ENCODE data around the gene SLC25A21.
"Not testable (repeated sequence)": the region's sequence is repeated elsewhere in the genome, so short reads cannot be mapped to it uniquely, and the experiment has no call there.

The SLC25A21 gene

GRCh38 chr14:37036669-37037341 is 135.6 kb downstream of the SLC25A21 start:
- DNase-seq = no peak

DNA sequence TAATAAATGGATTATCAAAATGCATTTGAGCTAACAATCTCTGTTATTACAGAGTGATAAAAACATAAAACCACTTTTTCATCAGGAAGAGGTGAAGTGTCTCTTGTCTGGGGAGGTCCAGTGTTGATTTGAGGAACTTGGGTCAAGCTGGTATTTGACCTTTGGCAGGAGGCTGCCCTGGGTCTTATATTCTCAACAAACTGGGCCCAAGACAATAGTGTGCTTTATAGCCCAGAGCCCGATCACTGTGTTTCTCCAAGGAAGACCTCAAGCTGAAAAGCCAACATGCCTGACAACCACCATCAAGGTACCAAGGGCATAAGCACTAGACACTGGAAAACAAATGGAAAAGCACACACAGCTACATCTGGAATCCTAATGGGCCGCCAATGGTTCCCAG is 137.0 kb downstream of the SLC25A21 start:
- no peak for DNase-seq

DNA sequence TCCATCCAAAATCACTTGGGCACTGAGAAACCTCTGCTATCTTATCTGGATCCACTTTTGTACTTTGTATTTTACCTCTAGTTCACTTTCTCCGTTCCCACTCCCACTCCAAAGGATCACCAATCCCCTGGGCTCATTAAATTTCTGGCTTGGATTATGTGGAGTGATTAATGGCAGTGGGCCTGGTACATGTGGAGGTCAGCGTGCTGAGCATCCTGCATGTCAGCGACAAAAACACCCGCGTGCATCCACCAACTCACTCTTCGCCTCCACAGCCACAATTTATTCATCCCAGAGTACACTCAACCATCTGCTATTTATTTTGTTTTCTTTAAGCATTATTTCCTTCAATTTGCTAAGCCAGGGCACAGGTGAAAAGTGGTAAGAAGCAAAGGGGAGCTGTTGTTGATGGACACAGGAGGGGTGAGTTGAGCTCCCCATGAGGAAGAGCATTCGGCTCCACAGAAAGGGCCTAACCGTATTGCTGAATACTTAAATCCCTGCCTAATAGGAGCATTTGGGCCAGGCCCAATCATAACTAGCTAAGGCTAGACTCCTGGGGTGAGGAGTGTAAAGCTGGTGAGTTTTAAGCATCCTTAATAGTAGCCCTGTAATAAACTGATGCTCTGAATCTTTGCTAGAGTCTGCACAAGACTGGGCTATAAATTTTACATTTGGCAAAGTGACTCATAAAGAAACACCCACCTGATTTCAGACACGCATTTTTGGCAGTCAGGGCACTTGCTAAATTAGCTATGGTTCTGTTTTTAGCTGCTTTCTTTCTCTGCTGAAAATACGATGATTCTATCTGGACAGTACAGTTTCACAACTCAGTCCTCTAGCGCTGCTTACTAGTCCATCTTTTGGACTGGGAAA is 137.8 kb downstream of the SLC25A21 start:
- no peak for DNase-seq

GRCh38 chr14:37032863-37033262 is 139.5 kb downstream of the SLC25A21 start:
- no peak for DNase-seq

- DNase-seq = no peak
These were observed 145.1 kb downstream of the SLC25A21 start for GRCh38 chr14:37027188-37027824.

GRCh38 chr14:37023875-37024565 is 148.4 kb downstream of the SLC25A21 start:
- no peak for DNase-seq

- DNase-seq = no peak
These were observed 151.0 kb downstream of the SLC25A21 start for GRCh38 chr14:37021390-37021789.

- no peak for DNase-seq
These were observed 152.9 kb downstream of the SLC25A21 start for GRCh38 chr14:37019488-37019887.

DNA sequence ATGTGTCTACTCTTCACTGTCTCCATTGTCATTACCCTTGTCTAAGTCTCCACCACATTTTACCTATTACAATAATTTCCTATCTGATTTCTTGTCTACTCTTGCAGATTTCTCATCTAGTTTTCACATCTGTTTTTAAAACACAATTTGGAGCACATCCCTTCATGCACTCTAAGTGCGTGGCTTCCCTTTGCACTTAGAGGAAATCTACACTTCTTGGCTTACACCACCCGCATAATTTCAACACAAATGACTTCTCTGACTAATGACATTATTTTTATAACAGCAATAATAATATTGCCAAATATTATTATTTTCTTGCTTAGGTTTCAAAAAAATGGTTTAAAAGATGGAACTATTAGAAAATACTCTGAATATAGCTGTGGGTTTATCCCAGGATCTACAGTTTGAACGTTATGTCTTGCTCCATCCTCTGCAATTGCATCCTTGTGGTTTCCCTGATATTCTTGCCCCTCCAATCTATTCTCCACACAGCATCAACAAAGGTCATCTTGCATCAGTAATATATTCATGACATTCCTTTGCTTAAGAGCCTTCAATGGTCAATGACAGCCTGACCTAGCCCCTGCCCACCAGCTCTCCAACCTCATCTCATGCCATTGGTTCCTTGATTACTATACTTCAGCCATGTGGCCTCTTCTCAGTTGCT is 153.7 kb downstream of the SLC25A21 start:
- DNase-seq = no peak

DNA sequence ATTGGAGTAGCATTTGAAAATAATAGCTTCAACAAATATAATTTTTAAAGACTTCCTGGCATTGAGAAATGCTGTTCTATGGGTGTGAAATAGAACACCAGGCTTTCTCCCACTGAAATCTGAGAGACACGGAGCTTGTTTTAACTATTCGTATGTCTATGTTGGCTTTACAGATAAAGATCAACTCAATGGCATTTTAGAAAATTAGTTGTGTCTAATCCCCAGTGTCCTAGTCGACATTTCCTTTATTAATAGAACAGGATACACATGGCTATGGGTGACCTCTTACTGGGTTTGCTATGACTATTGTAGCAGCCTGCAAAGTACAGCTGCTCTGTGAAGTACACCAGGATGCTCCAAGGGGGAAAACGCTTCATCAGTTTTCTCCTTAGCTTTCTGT is 159.3 kb downstream of the SLC25A21 start:
- no peak for DNase-seq

DNA sequence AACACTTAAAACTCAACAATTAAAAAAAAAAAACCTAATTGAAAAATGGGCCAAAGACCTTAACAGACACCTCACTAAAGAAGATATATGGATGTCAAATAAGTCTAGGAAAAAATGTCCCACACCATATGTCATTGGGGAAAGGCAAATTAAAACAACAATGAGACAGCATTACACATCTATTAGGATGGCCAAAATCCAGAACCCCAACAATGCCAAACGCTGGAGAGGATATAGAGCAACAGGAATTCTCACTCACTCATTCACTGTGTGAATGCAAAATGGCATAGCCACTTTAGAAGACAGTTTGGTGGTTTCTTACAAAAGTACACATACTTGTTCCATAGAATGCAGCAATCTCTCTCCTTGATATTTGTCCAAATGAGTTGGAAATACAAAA is 173.7 kb downstream of the SLC25A21 start:
- DNase-seq = no peak

DNA sequence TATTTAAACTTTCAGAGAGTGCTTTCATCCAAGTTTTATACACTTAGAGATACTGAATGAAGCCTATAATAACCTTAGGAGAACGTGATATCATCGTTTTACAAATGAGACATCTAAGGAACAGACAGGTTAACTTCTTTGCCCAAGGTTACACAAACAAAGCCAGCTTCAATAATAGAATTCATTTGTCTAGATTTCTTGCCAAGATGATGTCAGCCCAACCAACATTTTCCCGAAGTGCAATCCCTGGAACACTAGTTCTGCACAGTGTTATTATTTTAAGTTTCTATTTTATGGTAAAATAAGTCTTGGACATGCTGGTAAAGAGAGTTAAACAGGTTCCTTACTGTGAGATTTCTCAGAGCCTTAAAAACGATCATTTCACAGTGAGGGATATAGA is 174.6 kb downstream of the SLC25A21 start:
- no peak for DNase-seq

- DNase-seq = no peak
These were observed 175.4 kb downstream of the SLC25A21 start for GRCh38 chr14:36996857-36997590.

GRCh38 chr14:36996133-36996856 is 176.1 kb downstream of the SLC25A21 start:
- no peak for DNase-seq

DNA sequence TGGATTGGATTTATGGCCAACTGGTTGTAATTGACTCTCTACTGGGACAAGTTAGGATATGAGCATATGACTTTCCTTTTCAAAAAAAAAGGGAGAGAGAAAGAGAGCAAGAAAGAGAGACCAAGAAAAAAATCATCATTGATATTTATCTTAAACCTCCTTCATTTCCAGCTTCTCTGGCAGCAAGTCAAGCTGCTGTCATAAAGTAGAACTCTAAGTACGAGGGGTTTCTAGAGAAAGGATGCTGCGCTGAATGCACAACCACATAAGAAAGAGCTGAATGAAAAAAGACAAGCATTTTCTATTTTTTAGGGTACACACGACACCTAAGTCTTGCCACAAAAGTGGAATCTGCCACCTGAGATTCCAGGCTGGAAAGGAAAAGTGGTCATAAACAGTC is 182.6 kb downstream of the SLC25A21 start:
- no peak for DNase-seq

DNA sequence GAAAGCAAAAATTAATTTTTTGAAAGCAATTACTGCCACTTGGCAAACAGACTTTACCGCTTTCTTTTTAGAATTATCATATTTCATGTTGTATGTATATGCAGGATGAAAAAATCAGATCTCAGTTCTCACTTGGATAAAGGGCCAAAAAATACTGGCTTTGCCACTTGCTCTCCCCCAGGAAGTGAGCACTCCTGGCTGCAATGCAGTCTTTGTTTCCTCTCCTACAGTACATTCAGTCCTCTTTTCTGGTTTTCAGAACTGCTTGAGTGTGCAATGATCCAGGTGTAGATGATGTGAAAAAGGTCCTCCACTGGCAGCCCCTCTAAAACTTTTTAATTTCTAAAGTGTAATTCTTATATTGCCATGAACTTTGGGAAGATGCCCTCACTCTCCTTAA is 183.4 kb downstream of the SLC25A21 start:
- no peak for DNase-seq

DNA sequence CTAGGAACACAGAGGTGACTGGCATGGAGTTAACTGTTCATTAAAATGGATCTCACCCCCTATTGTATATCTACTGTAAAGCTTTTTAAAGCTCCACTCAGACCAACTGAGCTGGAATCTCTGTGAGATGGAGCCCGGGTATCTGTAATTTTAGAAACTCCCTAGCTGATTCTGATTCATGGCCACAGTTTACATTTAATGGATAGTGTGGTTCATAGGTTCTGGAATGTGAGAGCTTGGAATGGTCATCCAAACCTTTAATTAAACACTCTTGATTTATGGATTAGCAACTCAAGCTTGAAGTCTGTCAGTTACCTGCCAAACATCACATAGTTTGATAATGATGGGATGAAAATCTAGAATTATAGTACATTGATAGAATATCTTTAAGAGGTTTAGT is 183.8 kb downstream of the SLC25A21 start:
- DNase-seq = no peak

- no peak for DNase-seq
These were observed 186.0 kb downstream of the SLC25A21 start for GRCh38 chr14:36986407-36986806.

GRCh38 chr14:36981832-36982529 is 190.4 kb downstream of the SLC25A21 start:
- no peak for DNase-seq

- DNase-seq = not testable (repeated sequence)
These were observed 192.0 kb downstream of the SLC25A21 start for GRCh38 chr14:36980413-36980812.

DNA sequence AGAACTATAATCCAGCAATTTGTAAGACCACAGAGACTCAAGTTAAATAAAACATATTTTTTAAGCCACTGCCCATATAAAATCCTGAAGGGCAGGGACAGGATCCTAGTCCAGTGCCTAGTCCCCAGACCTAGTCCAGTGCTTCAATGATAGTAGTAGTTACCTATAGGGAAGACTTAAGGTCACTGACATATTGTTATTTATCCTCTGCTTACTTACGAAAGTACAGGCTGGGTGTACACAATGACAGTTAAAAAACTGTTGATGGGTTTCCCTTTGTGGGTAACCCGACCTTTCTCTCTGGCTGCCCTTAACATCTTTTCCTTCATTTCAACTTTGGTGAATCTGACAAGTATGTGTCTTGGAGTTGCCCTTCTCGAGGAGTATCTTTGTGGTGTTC is 192.5 kb downstream of the SLC25A21 start:
- no peak for DNase-seq
